ENCODE measurements around the gene MAML2.

MAML2 gene

DNA sequence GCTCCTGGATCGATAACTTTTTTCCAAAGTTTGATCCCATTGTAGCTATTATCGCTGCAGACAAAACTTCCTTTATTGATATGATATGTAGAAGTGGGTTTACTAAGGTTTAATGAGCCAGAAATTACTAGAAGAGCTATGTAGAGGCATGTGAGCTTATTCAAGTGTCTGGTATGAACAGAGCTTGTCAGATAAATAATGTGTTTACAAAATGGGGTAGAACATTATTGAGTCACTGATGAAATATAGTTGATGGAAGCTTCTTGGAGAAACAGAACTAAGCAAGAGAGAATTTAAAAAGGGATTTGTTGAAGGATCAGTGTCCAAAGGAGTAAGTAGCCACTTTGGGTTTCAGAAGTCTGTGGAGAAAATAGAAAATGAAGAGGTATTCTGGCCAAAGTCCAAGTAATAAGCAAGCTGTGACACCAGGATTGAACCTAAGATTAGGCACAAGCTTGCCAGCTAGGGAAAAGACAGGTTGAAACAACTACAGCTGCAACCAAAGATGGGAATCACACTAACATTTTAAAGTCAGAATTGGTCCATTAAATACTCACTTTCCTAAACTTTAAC is 104.3 kb downstream of the MAML2 start:
- no peak for DNase-seq (ENCODE audit: low spot score)

DNA sequence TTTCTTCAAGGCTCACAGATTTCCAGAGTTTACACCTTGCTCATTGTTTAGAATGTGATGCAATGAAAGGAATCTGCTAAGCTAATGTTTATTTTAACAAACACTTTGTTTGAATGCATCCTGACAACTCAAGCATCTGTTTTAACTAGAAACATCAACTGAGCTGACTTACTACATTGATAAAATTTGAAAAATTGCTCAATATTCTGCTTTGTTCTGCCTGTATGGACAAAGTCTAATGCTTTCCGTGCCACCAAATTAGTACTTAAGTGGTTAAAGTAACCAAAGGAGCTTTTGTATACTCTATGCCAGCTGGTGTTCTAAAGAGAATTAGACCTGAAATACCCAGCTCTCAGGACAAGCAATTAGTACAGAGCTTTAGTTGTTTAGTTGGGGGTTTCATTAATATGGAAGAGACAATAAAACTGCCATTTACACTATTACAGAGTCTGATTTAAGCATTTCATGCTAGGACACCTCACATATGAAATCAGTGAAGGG is 105.2 kb downstream of the MAML2 start:
- no peak for DNase-seq (ENCODE audit: low spot score)

DNA sequence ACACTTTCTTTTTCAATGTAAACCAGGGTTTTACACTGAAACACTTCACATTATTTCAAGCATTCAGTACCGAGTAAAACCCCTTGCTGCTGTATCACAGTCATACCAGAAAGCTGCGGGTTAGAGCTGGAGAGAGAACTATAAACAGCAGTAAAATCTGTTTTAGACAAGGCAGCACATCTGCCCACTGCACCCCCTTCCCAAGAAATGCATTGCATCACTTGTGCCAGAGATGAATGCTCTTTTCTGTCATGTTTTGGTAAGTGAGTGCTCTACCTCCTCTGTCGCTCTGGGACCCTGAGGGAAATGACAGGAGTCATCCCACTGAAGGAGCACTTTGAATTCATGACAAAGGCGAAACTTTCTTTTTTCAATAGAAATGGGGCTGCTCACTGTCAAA is 107.2 kb downstream of the MAML2 start:
- DNase-seq (ENCODE audit: low spot score): no peak

DNA sequence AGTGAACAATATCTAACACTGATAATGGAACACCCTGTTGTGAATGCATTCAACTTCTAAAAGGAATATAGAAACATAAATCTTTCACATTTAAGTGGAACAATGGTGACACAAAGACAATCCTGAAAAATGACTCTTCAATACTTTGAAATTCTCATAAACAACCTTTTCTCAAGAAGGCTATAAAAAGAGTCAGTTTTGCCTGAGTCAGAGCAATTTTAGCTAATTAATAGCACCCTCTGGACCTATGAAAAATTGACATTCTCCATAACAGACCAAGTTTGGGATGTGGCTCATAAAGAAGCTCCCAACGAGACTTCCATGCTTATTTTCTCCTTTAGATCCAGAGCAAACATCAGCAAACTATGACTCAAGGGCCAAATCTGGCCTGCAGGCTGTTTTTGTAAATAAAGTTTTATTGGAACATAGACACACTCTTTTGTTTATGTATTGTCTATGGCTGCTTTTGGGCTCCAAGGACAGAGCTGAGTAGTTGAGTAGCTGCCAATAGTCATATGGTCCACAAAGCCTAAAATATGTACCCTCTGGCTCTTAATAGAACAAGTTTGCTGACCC is 108.0 kb downstream of the MAML2 start:
- DNase-seq (ENCODE audit: low spot score): no peak

GRCh38 chr11:96232132-96232531 is 110.9 kb downstream of the MAML2 start:
- DNase-seq (ENCODE audit: low spot score): no peak

DNA sequence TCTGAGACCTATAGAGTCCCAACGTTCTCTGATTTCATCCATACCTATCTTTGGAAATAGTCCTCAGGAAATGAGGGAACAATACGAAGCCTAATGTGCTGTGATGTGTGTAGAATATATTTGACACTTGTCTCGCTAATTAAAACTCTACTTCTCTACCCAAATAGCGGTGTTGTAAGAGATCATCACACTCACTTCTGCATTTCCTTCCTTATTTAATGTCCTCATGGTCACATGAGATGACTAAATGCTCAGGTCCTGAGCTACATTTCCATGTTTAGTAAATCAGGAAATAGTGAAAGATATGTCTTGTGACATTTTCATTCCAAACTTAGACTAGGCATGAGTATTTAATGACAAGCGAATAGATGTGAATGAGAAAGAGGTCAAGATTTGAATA is 112.3 kb downstream of the MAML2 start:
- no peak for DNase-seq (ENCODE audit: low spot score)

DNA sequence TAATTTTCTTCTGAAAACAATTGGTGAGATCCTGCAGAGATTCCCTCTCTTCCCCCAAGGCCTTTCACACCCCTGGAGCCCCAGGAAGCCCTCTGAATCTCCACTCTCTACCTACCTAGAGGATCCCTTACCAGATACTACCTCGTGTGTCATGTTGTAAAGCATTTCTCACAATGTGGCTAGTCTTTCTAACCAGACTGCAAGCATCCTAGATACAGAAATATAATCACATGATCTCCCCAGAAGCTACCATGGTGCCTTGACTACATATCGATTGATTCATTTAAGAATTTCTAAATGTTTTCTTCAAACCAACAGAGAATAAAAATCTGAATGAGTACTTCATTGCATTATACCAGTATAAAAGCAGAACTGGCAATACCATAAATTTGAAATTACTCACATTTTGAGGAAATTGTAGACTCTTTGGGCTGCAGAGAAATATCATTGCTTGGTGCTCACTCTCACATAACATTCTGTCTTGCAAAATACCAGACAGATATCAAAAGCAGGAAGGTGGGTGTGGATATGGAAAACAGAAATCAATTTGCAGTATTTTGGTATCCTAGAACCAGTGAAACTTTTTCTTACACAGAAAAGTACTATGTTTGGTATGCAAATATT is 113.5 kb downstream of the MAML2 start:
- DNase-seq (ENCODE audit: low spot score): no peak

- no peak for DNase-seq (ENCODE audit: low spot score)
Observed at GRCh38 chr11:96228910-96229309, 114.1 kb downstream of the MAML2 start.

GRCh38 chr11:96228473-96228891 is 114.5 kb downstream of the MAML2 start:
- peak; percentile 38 for DNase-seq (ENCODE audit: low spot score)

GRCh38 chr11:96227244-96227643 is 115.8 kb downstream of the MAML2 start:
- no peak for DNase-seq (ENCODE audit: low spot score)

DNA sequence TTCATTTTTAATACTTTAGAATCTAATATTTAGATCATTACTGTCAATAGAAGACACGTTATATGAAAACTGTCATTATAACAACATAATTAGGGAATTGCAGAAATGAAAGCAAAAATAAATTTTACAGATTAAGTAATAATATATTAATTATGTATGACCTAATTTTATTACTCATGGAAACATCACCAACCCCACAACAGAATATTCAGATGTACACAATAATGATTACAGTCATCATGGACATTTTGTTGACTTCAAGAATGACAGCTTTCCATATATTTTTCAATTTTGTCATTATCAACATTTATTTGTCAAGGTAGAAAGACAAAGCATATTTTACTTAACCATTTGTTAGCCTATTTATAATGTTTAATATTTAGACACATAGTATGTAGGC is 119.9 kb downstream of the MAML2 start:
- no peak for DNase-seq (ENCODE audit: low spot score)

GRCh38 chr11:96222102-96222501 is 120.9 kb downstream of the MAML2 start:
- DNase-seq (ENCODE audit: low spot score): no peak

GRCh38 chr11:96221244-96222070 is 121.5 kb downstream of the MAML2 start:
- no peak for DNase-seq (ENCODE audit: low spot score)

GRCh38 chr11:96219981-96220623 is 122.9 kb downstream of the MAML2 start:
- no peak for DNase-seq (ENCODE audit: low spot score)

DNA sequence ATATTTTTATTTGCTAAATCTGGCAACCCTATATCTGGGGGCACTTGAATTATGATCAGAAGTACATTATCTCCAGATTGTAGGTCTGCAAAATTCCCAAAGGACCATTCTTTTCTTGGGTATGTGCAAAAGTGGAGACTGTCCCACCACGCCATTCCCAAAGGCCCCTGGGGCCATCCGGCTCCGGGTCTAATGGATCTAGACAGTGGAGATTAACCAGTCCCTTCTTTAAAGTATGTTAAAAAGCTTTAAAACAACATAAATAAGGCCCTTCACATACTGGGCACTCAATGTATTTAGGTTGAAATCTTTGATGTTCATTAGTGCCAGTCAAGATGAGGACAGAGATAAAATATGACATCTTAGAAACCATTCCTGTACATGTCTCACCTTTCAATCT is 124.1 kb downstream of the MAML2 start:
- DNase-seq (ENCODE audit: low spot score): no peak

GRCh38 chr11:96218006-96218405 is 125.0 kb downstream of the MAML2 start:
- no peak for DNase-seq (ENCODE audit: low spot score)

DNA sequence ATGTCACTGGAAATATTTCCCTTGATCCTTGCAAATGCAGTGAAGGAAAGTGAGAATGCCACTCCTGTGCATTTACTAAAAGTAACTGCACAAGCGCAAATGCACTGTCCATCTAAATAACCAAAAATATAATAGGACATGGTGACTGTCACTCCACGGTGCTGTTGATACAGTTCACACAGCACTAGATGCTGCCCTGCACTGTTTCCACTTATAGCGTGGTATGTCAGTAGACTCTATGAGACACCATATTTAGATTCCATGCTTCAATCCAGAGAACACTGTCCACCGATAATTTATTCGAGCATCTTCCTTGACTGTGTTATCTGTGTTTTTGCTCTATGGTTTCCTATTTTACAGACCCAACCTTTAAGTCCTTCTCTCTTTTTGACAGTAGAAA is 125.8 kb downstream of the MAML2 start:
- DNase-seq (ENCODE audit: low spot score): no peak

- no peak for DNase-seq (ENCODE audit: low spot score)
Observed at GRCh38 chr11:96215826-96216225, 127.2 kb downstream of the MAML2 start.

- DNase-seq (ENCODE audit: low spot score): no peak
Observed at GRCh38 chr11:96215110-96215782, 127.7 kb downstream of the MAML2 start.

GRCh38 chr11:96214777-96215109 is 128.3 kb downstream of the MAML2 start:
- no peak for DNase-seq (ENCODE audit: low spot score)

DNA sequence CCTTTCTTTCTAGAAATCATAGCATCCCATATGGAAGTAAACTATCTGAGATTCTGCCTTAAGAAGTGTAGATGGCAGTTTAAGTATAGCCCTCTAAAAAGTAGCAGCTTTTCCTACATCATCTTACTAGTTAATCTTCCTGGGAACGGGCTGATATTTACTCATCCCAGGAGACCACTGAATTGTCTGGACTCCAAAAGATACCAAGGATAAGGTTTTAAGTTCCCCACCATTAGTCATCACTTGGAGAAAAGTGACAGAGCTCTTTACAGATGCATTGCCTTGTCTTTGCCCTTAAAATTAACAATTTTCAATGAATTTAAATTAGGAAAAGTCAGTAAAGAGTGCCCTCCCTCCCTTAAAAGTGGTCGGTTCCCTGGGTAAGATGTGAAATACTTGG is 129.5 kb downstream of the MAML2 start:
- DNase-seq (ENCODE audit: low spot score): no peak

GRCh38 chr11:96211436-96211835 is 131.6 kb downstream of the MAML2 start:
- DNase-seq (ENCODE audit: low spot score): no peak

Data from RKO (cell line).